ENCODE measurements around the gene GLDC.
A peak's percentile ranks its signal among the peaks of the same experiment; 100 is the strongest.
"Not testable (repeated sequence)": the region's sequence is repeated elsewhere in the genome, so short reads cannot be mapped to it uniquely, and the experiment has no call there.

The GLDC gene

GRCh38 chr9:6645355-6646292, at the start of gene GLDC:
Gene GLDC (minus strand): TSS chr9:6645729. CDS start chr9:6645499, 230 bp downstream.
- peak; percentile 19 to 28 for DNase-seq (ENCODE audit: low read depth in 2 of 2)

- DNase-seq (ENCODE audit: low read depth in 2 of 2): no peak
Observed at GRCh38 chr9:6692881-6693361, 47.4 kb upstream of the GLDC start.

GRCh38 chr9:6692433-6692832, 46.9 kb upstream of the GLDC start:
- no peak for DNase-seq (ENCODE audit: low read depth in 2 of 2)

GRCh38 chr9:6690675-6691070, 45.1 kb upstream of the GLDC start:
- not testable (repeated sequence) for DNase-seq (ENCODE audit: low read depth in 2 of 2)

GRCh38 chr9:6689893-6690674, 44.6 kb upstream of the GLDC start:
- no peak for DNase-seq (ENCODE audit: low read depth in 2 of 2)

GRCh38 chr9:6687180-6687579, 41.7 kb upstream of the GLDC start:
- no peak for DNase-seq (ENCODE audit: low read depth in 2 of 2)

- no peak for DNase-seq (ENCODE audit: low read depth in 2 of 2)
Observed at GRCh38 chr9:6686396-6686795, 40.9 kb upstream of the GLDC start.

GRCh38 chr9:6681957-6682501, 36.5 kb upstream of the GLDC start:
- DNase-seq (ENCODE audit: low read depth in 2 of 2): no peak

GRCh38 chr9:6681147-6681956, 35.8 kb upstream of the GLDC start:
- DNase-seq (ENCODE audit: low read depth in 2 of 2): peak; percentile 88 to 90

GRCh38 chr9:6680797-6681146, 35.2 kb upstream of the GLDC start:
- DNase-seq (ENCODE audit: low read depth in 2 of 2): peak; percentile 52 to 65

GRCh38 chr9:6677803-6678202, 32.3 kb upstream of the GLDC start:
- DNase-seq (ENCODE audit: low read depth in 2 of 2): no peak

GRCh38 chr9:6676254-6676921, 30.9 kb upstream of the GLDC start:
- DNase-seq (ENCODE audit: low read depth in 2 of 2): no peak

- DNase-seq (ENCODE audit: low read depth in 2 of 2): no peak
Observed at GRCh38 chr9:6675268-6675667, 29.7 kb upstream of the GLDC start.

- no peak for DNase-seq (ENCODE audit: low read depth in 2 of 2)
Observed at GRCh38 chr9:6673326-6674025, 27.9 kb upstream of the GLDC start.

GRCh38 chr9:6672118-6672517, 26.6 kb upstream of the GLDC start:
- DNase-seq (ENCODE audit: low read depth in 2 of 2): no peak

GRCh38 chr9:6671416-6671815, 25.9 kb upstream of the GLDC start:
- DNase-seq (ENCODE audit: low read depth in 2 of 2): no peak

- DNase-seq (ENCODE audit: low read depth in 2 of 2): no peak
Observed at GRCh38 chr9:6669881-6670280, 24.4 kb upstream of the GLDC start.

- no peak for DNase-seq (ENCODE audit: low read depth in 2 of 2)
Observed at GRCh38 chr9:6667633-6668280, 22.2 kb upstream of the GLDC start.

GRCh38 chr9:6667080-6667479, 21.6 kb upstream of the GLDC start:
- DNase-seq (ENCODE audit: low read depth in 2 of 2): no peak

GRCh38 chr9:6665628-6666027, 20.1 kb upstream of the GLDC start:
- DNase-seq (ENCODE audit: low read depth in 2 of 2): no peak

All from stimulated activated CD8-positive, alpha-beta memory T cell treated with anti-CD3 and anti-CD28 coated beads, Interleukin-2, amount 100 ng/mL, for 48 hours (primary cell).